Erythroblast (primary cell): ENCODE results near the gene MN1.

Experiments used
- GATA1 ChIP-seq: IDR thresholded peaks from 2 replicates; pipeline ENCODE4 v1.6.1; 2011; ENCODE audit warnings: low read depth, mild to moderate bottlenecking, control low read depth, low read length, moderate library complexity
- POLR2A ChIP-seq: IDR thresholded peaks from 2 replicates; pipeline ENCODE4 v1.6.1; 2011; ENCODE audit warnings: mild to moderate bottlenecking, low read length

DNA sequence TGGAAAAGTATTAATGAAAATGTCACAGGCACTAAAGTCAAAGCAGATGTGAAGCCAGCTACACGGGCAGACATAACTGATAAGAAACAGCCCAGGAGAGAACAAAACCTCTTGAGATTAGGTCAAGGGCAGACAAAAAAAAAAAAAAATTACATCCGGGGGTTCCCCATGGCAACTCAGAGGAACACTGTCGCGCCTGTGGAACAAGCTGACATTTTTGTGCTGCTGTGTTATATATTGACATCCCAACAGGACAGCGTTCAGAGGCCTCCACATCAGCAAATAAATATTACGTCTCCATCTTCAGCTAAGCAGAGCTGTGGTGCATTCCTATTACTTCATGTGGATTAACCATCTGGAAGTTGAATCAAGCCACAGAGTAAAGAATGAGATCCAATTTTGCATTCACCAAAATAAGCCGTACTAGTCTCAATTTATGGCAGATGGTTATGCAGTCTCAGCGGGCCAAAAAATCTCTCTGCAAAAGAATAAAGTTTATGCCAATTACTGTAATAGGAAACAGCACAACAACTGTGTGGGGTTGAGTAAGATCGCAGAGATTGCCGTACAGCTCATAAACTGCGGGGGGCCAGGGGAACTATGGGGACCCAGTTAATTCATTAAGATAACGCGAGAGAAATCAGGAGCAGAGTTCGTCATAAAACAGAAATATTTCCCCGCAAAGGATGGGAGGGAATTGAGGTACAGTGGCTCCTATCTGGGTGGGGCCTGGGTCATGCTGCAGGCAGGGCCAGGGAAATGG lies 41.3 kb upstream of the MN1 start:
- TF ChIP-seq POLR2A (no peak), GATA1 (no peak)
